GM21825 (cell line): ENCODE data around the gene BCL6B.
"Not testable (repeated sequence)": the region's sequence is repeated elsewhere in the genome, so short reads cannot be mapped to it uniquely, and the experiment has no call there.

Experiments
- ATAC-seq: cut with Tn5 transposase; IDR thresholded peaks from one replicate; pipeline ENCODE4 v1.9.1; 2021; ENCODE audit warnings: mild to moderate bottlenecking, moderate library complexity; ENCODE audit not compliant: unreplicated experiment

BCL6B gene

DNA sequence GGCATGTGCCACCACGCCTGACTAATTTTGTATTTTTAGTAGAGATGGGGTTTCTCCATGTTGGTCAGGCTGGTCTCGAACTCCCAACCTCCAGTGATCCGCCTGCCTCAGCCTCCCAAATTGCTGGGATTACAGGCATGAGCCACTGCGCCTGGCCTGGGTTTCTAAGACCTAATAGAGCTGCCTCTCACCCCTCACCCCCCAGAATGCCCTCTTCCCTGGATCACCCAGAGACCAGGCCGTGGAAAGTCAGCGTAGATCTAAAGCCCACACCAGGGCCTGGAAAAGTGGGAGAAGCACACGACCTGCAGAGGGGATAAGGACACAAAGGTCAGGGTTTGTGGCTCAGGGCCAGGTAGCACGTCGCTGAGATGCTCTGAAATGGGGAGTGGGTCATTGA is 27.7 kb downstream of the BCL6B start:
- ATAC-seq, result not testable (repeated sequence)

DNA sequence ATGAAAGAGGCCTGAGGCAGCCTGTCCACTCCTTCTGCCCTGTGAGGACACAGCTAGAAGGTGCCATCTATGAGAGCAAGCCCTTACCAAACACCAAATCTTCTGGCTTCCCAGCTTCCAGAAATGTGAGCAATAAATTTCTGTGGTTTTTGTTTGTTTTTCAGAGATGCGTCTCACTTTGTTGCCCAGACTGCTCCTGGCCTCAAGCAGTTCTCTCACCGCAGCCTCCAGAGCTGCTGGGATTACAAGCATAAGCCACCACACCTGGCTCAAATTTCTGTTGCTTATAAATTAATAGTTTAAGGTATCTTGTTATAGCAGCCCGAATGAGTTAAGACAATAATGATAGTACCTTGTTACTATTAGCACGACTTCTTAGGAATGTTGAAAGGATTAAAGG is 33.5 kb downstream of the BCL6B start:
- ATAC-seq, result no peak

DNA sequence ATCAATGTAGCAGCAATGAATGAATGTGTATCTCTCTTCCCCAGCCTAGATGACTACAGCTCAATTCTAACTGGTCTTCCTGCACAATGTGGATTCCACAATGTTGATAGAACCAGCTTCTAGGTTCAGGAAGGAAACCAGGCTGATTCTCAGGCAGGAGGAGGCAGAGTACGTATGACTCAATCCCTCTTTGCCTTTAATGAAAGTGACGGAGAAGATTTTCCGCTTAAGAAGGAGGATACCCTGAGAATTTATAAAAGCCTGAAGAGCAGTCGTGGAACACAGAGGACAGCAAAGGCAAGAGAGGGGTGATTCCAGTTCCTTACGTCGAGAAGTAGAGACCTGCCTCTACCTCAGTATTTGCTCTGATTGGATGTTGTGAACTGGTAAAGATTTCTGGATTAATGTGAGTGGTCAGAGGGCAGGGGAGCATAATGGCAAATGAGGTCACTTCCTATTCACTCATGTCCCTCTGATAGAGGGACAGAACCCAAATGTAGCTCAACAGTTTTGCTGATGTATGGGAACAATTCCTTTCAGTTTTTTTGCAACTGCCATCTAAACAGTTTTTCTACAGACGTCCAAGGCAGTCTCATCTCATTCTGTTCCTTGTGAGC is 36.1 kb downstream of the BCL6B start:
- ATAC-seq, result no peak

DNA sequence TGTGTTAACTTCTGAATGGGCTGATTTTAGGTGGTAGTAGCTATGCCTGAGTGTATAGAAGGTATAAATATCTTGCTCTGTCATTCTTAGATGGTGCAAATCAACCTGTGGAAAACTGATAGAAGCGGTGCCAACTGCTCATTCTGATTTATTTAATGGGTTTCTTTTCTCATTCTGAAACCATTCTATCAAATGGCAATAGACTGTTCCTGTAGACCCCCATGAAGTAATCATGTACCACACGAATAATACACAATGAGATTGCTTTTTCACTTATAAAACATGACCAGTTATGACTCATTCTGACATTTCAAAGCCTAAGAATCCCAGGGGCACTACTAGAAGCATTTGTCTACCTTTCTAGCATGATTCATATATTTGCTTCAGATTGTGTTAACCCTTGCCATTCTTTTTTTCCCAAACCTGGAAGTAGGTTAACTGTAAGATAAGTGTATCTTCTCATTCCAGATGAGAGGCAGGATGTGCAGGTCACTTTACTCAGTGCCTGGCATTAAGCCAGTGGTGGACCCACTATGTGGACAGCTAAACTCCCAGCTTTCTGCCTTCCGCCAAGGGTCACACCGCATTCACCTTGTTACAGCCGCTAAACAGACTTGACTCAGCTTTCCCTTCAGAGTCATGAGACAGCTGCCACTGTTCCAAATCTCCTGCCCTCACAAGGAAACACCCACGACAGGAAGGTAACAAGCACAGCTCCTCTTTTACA is 37.5 kb downstream of the BCL6B start:
- no peak for ATAC-seq

DNA sequence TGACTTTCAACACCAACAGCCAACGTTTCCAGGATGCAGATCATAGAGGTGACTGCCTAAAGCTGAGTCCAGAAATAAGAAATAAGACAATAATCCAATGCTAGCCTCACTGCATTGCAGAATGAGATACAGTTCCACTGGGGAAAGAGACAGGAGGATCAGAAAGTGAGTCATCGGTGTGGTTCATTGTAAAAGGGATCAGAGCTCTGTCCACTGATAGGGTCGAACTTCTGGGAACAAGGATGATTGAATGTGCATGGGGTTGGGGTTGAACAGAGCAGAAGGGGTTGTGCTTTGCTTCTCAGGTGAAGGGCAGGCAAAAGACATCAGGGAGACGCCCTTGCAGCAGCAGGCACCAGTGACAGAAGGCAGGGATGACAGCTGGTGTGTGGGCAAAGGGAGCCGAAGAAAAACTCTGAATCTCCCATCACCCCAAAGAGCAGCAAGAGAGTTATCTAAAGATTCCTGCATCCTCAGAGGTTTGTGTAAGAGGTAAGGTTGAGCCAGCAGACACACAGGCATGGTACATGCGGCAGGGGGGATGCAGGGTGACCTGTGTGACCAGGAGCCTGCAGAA is 40.8 kb downstream of the BCL6B start:
- ATAC-seq, result no peak

DNA sequence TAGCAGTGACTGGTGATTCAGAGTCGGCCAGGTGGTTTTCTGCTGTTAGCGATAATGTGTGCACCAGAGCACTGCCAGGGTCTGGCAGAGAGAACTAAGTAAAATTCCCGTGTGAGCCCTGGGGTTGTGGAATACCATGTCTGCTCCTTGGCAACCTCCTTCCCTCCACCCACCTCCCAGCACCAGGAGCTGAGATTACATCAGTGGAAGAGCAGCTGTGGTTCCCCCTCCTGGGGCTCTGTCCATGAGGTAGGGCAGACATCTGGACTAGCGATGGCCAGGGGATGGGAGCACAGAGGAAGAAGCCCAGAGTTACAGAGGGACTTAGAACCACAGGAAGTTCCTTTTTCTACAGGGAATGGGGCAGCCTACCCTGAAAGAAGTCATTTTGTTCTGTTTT is 41.4 kb downstream of the BCL6B start:
- no peak for ATAC-seq

DNA sequence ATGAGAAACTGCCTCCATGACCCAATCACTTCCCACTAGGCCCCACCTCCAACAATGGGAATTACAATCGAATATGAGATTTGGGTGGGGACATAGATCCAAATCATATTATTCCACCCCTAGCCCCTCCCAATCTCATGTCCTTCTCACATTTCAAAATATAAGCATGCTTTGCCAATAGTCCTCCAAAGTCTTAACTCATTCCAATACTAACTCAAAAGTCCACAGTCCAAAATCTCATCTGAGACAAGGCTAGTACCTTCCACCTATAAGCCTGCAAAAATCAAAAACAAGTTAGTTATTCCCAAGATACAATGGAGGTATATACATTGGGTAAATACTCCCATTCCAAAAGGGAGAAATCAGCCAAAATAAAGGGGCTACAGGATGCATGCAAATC is 44.3 kb downstream of the BCL6B start:
- ATAC-seq, result no peak

DNA sequence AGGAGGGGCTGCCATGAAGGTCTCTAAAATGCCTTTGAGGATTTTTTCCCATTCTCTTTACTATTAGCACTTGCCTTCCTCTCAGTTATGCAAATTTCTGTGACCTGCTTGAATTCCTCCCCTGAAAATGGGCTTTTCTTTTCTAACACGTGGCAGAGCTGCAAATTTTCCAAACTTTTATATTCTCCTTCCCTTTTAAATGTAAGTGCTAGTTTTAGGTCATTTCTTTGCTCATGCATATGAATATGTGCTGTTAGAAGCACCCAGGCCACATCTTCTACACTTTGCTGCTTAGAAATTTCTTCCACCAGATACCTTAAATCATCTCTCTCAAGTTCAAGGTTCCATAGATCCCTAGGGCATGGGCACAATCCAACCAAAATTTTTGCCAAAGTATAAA is 45.4 kb downstream of the BCL6B start:
- no peak for ATAC-seq

DNA sequence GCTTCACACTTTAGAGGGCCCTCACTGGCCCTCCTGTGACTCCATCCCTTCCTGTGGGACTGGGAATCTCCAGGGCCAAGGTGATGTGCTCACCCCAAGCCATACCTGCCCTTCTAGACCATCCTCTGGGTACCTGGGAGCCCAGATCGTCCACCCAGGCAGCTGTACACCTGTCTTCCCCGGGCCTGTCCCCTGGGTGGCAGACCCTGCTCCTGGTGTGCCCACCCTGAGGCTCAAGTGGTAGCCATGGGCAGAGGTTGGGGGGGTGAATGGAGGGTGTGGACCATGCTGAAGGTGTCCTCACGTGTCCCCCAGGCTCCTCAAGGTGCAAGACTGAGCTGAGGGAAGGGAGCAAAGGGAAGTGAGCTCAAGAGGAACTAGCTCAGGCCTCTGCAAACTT is 47.9 kb downstream of the BCL6B start:
- no peak for ATAC-seq

DNA sequence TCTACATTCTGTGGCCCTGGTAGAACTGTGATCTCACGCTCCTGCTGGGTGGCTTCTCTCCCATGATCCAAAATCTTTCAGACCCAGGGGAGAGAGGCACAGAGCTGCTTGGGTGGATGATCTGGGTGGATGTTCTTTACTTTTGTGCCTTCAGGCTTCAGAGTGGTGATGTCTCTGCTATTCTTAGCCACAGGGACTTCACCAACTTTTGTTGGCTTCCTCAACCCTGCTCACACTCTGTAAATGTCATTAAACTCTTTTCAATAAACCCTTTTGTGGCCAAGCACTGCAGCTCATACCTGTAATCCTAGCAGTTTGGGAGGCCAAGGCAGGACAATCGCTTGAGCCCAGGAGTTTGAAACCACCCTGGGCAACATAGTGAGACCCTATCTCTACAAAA is 49.6 kb downstream of the BCL6B start:
- no peak for ATAC-seq

DNA sequence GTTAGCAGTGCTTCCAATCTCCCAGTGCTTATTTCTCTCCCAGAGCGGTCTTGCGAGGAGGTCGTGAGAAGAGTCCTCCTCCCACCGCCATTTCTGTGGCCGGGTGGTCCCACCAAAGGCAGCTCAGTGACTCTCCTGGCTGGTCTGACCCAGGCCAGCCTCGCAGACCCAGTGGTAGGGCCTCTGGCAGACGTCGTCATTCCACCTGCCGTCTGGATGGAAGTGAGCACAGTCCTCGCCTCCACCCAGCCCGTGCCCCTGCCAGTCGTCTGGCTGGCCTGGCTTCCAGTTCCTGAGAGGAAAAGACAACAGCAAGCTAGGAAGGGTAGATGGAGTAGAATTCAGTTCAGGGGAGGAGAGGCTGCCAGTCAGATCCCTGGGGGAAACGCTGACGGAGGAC is 52.1 kb downstream of the BCL6B start:
- no peak for ATAC-seq

DNA sequence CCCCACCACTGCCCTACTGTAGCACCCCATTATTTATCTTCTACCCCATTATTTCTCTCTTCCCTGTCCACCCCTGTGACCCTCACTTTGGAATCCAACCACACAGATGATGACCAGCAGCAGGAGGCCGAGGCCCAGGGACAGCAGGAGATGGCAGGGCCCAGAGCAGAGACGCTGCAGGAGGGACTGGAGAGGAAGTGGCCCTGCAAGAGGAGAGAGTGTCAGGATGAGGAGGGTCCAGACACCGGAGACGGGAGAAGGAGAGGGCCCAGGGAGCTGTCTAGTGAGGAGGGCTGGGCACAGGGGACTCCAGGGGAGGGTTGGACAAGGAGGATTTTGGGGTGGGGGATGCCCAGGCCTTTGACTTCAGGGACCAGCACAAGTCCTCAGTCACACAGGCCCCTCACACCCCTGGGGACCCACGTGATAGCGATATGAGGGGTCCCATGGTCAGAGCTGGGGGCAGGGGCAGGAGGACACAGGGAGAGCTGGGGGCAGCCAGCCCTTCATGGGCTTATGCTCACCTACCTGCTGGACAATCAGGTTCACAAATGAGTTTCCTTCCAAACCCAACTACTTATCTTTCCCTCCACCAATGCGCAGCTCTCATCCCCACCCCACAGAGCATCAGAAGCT is 55.2 kb downstream of the BCL6B start:
- no peak for ATAC-seq

DNA sequence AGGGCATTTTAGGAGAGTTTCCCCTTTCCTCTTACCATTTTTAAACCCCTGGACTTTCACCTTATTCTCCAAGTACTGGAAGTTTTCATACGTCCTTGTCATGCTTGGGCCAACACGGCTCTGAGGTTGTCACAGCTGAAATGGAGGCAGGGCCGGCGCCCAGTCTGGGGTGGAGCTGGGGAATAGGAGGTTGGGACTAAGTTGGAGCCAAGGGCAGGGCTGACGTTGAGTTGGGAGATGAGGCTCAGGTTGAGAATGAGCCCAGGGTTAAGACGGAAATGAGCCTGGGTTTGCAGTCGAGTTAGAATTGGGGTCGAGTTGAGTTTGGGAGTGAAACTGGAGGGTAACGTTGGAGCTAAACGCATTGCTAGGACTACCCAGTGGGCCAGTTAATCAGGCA is 55.9 kb downstream of the BCL6B start:
- no peak for ATAC-seq
